ENCODE data around the gene TULP3.
A peak's percentile ranks its signal among the peaks of the same experiment; 100 is the strongest.
"Not testable (repeated sequence)": the region's sequence is repeated elsewhere in the genome, so short reads cannot be mapped to it uniquely, and the experiment has no call there.

TULP3 gene

GRCh38 chr12:2890388-2891239 lies at the start of gene TULP3:
Gene TULP3 (plus strand): TSS chr12:2890891. CDS start chr12:2890948, 57 bp downstream.
- DNase-seq = peak; percentile 78

- no peak for DNase-seq
Measured at GRCh38 chr12:2841056-2841650, 49.5 kb upstream of the TULP3 start.

GRCh38 chr12:2842948-2843347 lies 47.7 kb upstream of the TULP3 start:
- DNase-seq = no peak

- no peak for DNase-seq
Measured at GRCh38 chr12:2844786-2845185, 45.9 kb upstream of the TULP3 start.

- no peak for DNase-seq
Measured at GRCh38 chr12:2845280-2845679, 45.4 kb upstream of the TULP3 start.

- DNase-seq = no peak
Measured at GRCh38 chr12:2851931-2852330, 38.8 kb upstream of the TULP3 start.

- no peak for DNase-seq
Measured at GRCh38 chr12:2853626-2854025, 37.1 kb upstream of the TULP3 start.

GRCh38 chr12:2854669-2855453 lies 35.8 kb upstream of the TULP3 start:
- no peak for DNase-seq

GRCh38 chr12:2855546-2855945 lies 35.1 kb upstream of the TULP3 start:
- no peak for DNase-seq

GRCh38 chr12:2856051-2856450 lies 34.6 kb upstream of the TULP3 start:
- no peak for DNase-seq

- DNase-seq = no peak
Measured at GRCh38 chr12:2857021-2857431, 33.7 kb upstream of the TULP3 start, which contains the start of gene TEX52. Gene TEX52 (minus strand): TSS chr12:2857039. CDS start chr12:2857026, 13 bp downstream.

GRCh38 chr12:2857576-2857975 lies 33.1 kb upstream of the TULP3 start:
- no peak for DNase-seq

GRCh38 chr12:2858334-2858733 lies 32.4 kb upstream of the TULP3 start:
- no peak for DNase-seq

- no peak for DNase-seq
Measured at GRCh38 chr12:2858944-2859421, 31.7 kb upstream of the TULP3 start.

GRCh38 chr12:2860170-2860569 lies 30.5 kb upstream of the TULP3 start:
- no peak for DNase-seq

GRCh38 chr12:2862876-2863275 lies 27.8 kb upstream of the TULP3 start:
- DNase-seq = no peak

- DNase-seq = not testable (repeated sequence)
Measured at GRCh38 chr12:2863402-2863801, 27.3 kb upstream of the TULP3 start.

- no peak for DNase-seq
Measured at GRCh38 chr12:2864198-2864597, 26.5 kb upstream of the TULP3 start.

GRCh38 chr12:2868986-2869632 lies 21.6 kb upstream of the TULP3 start:
- DNase-seq = not testable (repeated sequence)

GRCh38 chr12:2876431-2877046 lies 14.2 kb upstream of the TULP3 start:
- no peak for DNase-seq

GRCh38 chr12:2877047-2877952 lies 13.4 kb upstream of the TULP3 start, which contains the start of the genes FOXM1 and RHNO1:
Gene FOXM1 (minus strand): TSS chr12:2877174. CDS start chr12:2874478, 2,696 bp downstream.
Gene RHNO1 (plus strand): TSS chr12:2877223. CDS start chr12:2885367, 8,144 bp downstream.
- no peak for DNase-seq
